CD4-positive, alpha-beta T cell treated with Interleukin-17A for 1 hour (primary cell): Measurements from ENCODE around the gene SYT14.
"Not testable (repeated sequence)": the region's sequence is repeated elsewhere in the genome, so short reads cannot be mapped to it uniquely, and the experiment has no call there.

Experiments
- DNase-seq: peaks from one replicate; pipeline ENCODE4 v3.0.0-alpha.2; 2020

The SYT14 gene

DNA sequence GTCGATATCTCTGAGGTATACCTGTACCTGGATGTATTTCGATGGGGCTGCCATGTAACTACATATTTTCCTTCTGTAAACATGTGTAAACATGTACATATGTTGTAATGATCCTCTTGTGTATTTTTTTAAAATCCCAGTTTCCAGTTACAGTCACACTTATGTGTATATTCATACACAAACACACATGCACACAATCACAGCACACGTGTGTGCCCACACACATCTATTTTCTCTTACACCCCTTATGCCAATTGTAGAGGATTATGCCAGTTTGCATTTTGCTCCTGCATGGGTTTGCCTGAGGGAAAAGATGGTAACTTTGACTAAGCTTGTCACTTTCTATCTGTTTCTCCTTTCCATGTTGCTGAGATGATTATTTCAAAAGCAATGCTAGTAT lies 10.1 kb downstream of the SYT14 start:
- no peak for DNase-seq

GRCh38 chr1:209956116-209956515 lies 18.1 kb downstream of the SYT14 start:
- DNase-seq: no peak

- DNase-seq: no peak
Measured at GRCh38 chr1:209959623-209960022, 21.6 kb downstream of the SYT14 start.

DNA sequence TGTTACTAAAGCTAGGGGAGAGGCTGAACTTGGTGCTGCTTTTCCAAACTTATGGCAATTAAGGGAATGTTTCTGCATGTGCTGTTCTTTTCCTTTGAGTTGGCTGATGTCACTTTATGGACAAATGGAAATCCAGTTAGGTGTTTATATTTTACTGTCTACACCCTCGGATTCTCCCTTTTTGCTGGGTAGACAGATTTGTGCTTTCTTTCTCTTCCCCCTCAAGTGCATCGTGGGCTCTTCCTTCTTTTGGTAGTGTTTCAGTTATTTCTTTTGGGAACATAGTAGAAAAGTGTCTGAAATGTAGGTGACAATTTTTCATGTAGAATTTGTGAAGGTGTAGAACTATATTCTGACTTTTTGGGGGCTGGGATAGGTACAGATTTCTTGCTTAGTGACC lies 22.9 kb downstream of the SYT14 start:
- DNase-seq: no peak

DNA sequence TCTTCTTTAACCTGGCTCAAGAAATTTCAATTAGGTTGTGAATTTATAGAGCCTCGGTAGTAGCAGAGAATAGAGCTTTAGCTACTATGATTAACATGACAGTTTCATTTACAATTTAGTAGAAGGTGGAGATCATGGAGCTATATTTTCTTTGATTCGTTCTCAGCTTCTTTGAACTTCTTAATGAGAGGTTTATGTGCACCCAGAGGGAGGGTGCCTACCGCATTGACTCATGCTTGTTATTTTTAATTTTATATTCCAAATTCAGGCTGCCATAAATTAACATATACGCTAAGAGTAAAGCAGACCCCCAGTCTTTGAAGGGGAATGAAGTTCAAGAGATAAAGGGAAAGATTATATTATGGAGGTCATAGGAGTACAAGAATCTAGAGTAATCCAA lies 24.4 kb downstream of the SYT14 start:
- DNase-seq: no peak

- DNase-seq: no peak
Measured at GRCh38 chr1:209962856-209963255, 24.8 kb downstream of the SYT14 start.

DNA sequence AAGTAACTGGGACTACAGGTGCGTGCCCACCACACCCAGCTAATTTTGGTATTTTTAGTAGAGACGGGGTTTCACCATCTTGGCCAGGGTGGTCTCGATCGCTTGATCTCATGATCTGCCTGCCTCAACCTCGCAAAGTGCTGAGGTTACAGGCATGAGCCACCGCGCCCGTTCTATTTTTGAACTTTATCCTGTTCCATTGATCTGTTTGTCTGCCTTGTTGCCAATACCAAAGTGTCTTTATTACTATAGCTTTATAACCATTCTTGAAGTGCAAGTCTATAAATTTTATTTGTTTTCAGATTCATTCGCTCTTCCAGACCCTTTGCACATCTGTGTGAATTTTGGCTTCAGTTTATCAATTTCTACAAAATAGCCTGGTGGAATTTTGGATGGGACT lies 28.0 kb downstream of the SYT14 start:
- DNase-seq: no peak

DNA sequence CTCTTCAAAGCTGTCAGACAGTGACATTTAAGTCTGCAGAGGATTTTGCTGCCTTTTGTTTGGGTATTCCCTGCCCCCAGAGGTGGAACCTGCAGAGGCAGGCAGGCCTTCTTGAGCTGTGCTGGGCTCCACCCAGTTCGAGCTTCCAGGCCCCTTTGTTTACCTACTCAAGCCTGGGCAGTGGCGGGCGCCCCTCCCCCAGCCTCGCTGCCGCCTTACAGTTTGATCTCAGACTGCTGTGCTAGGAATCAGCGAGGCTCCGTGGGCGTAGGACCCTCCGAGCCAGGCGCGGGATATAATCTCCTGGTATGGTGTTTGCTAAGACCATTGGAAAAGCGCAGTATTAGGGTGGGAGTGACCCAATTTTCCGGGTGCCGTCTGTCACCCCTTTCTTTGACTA lies 40.7 kb downstream of the SYT14 start:
- DNase-seq: not testable (repeated sequence)

DNA sequence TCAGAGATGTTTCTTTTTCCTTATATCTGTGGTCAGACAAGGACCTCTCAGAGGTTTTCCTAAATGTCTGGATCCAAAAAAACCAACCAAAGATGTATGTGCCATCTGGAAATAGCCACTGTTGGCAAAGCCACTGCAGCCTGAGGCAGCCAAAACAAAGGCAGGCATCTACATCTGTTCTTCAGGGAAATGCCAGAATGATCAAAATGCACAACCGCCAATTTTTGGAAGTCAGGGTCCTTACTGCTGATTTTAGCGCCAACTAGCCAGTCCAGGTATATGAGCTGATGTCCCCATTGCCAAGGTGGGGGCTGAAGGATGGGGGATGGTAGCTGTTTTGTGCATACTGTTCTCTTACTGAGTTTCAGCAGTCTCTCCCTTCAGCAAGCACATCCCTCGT lies 45.9 kb downstream of the SYT14 start:
- DNase-seq: no peak

DNA sequence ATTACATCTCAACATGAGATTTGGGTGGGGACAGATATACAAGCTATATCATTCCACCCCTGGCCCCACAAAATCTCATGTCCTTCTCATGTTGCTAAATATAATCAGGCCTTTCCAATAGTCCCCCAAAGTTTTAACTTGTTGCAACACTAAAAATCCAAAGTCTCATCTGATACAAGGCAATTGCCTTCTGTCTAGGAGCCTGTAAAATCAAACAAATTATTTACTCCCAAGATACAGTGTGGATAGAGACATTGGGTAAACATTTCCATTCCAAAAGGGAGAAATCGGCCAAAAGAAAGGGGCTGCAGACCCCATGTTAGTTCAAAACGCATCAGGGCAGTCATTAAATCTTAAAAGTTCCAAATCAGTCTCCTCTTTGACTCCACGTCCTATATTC lies 47.0 kb downstream of the SYT14 start:
- no peak for DNase-seq

DNA sequence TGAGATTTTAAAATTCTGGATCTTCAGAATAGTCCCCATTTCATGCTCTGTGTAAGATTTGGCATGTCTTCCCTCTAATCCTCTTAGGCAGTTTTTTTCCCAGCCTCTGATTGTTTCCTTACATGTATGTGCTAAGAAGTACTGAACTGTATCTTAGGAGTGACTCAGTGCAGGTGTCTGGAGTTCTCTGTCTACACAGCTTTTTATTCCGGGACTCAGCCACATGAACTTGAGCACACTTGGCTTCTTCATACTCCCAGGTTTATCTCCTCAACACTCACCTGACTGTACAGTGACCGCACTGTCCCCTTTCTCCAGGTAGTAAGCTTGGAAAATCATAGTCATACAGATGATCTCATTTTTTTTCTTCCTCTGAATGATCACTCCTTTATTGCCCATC lies 50.7 kb downstream of the SYT14 start:
- DNase-seq: no peak

DNA sequence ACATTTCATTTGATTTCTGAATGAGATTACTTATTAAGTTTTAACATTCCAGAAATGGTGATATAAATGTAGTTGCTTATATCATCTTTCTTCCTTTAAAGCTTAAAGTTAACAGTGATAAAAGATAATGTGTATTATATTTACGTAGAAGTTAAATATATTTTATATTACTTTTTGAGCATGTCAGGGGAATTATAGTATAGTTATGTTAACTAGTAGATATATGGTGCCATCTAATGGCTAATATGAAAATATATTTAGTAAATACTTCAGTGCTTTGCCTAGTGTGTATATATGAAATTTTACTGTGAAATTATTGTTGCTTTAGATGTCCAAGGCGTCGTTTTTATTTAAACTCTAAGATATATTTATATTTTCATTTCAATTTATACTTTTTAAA lies 51.5 kb downstream of the SYT14 start:
- no peak for DNase-seq

DNA sequence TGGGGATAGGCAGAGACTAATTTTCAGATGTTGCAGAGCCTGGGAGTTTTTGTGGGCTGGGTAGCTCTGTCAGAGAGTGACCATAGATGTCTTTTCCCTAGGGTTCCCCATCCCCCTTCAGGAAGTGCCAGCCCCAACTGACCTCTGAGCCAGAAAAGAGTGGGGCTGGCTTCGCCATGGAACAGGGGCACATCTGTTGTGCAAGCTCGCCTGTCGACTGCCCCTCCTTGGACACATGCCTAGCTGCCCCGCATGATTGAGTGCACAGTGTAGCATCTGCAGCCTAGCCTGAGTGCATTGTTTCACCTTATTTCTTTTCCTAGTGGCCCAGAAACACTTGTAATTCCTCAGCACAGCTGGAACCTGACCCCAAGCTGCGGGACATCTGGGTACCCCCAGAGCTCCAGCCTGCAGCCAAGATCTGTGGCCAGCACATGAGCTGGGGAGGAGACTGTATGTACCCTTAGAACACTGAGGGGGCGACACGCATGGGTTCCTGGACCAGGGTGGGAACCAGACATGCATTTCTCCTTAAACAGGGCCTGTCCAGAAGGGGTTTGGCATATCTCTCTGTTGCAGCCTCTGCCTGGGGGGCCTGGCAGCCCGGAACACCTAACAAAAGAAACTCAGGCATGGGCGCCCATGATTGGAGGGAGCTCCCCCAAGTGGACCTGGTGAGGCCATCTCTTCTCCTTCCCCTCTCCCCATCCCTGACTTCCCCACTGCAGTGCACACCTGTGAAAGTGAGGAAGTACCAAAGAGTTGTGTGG lies 55.2 kb downstream of the SYT14 start:
- no peak for DNase-seq

DNA sequence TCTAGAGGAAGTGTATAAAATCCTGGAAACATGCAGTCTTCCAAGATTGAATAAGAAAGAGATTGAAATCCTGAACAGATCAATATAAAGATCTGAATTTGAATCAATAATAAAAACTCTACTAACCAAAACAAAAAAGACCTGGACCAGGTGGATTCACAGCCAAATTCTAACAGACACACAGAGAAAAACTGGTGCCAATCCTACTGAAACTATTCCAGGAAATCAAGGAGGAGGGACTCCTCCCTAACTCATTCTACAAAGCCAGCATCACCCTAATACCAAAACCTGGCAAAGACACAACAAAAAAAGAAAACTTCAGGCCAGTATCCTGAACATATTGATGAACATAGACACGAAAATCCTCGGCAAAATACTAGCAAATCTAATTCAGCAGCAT lies 58.3 kb downstream of the SYT14 start:
- no peak for DNase-seq

- no peak for DNase-seq
Measured at GRCh38 chr1:209999005-209999404, 61.0 kb downstream of the SYT14 start.

DNA sequence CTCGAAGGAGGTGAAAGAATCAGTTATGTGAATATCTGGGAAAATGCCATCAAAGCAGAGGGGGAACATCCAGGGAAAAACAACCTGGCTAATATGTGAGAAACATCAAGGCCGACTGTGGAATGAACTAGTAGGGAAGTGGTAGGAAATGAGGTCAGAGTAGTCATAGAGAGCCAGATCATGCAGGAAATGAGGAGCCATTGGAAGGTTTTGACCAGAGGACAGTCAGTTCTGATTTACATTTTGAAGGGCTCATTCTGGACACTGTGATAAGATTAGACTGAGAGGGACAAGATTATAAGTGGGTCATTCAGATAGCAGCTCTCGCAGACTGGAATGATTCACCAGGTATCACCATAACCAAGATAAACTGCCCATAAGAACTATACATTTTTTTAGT lies 63.7 kb downstream of the SYT14 start:
- no peak for DNase-seq

GRCh38 chr1:210003501-210003900 lies 65.5 kb downstream of the SYT14 start:
- no peak for DNase-seq

GRCh38 chr1:210010161-210010560 lies 72.1 kb downstream of the SYT14 start:
- DNase-seq: no peak

- no peak for DNase-seq
Measured at GRCh38 chr1:210021145-210021860, 83.3 kb downstream of the SYT14 start.

GRCh38 chr1:210022044-210022443 lies 84.0 kb downstream of the SYT14 start:
- DNase-seq: no peak

DNA sequence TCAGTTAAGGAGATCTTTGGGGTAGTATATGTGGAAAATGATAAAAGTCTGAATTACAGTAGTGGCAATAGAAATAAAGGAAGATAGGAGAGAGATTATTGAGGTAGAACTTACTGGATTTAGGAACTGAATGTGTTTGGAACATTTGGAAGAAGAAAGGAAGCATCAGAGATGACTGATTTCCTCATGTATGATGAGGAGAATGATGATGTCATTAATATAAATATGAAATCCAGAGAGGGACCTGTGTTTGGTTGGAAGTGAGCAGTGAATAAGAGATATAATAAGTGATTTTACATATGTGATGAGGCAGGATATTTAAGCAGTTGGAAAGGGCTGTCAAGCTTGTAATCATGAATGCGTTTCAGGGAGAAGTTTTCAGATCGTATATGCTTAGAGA lies 86.3 kb downstream of the SYT14 start:
- DNase-seq: no peak

DNA sequence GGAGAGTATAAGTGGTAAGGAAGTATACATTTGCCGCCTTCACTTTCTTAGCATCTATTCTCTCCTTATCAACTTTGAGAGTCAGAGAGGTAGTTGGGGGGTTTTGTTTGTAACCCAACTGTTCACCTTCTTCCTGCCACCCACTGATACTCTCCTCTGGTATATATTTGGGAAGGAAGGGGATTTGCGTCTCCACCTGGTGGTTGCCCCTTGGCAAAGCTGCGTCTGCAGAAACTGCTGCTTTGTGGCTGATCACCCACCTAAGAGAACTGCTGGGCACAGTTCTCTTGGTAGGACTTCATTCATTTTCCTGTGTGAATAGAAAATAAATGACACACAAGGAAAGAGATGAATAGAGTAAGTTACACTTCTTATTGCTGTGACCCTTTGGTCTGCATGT lies 87.0 kb downstream of the SYT14 start:
- DNase-seq: no peak

- no peak for DNase-seq
Measured at GRCh38 chr1:210025870-210026269, 87.9 kb downstream of the SYT14 start.

GRCh38 chr1:210027994-210028393 lies 90.0 kb downstream of the SYT14 start:
- DNase-seq: no peak

DNA sequence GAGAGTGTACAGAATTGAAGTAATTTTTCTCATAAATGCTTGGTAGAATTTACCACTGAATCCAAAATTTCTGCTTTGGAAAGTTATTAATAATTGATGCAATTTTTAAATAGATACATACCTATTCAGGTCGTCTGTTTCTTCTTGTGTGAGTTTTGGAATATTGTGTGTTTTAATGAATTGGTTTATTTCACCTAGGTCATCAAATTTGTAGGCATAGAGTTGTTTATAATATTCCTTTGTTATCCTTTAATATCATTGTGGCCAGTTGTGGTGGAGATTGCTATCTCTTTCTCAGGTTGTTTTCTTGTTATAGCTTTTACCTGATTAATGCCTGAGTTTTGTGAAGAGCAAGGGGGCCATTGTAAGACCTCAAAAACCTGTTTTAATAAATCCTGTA lies 93.5 kb downstream of the SYT14 start:
- DNase-seq: no peak
